ENCODE data around the gene RCSD1. TPM values are rescaled to one million over a fixed set of nuclear protein-coding genes. Genes with fewer than 3 reads are reported as not detected.

The RCSD1 gene
- total and polyA plus RNA-seq, 2 donors from 2014 or later = 3.9 to 18.3 TPM

GRCh38 chr1:167651161-167651693, 21.2 kb downstream of the RCSD1 start:
- FAIRE-seq = no peak
- H3K36me3 ChIP-seq (ENCODE audit: control insufficient read depth in 2 of 3, insufficient read depth in 3 of 3, low read length in 3 of 3) = no peaks in the 10 kb centered on the region
- H3K9ac ChIP-seq (ENCODE audit: low read length in 3 of 3) = no peak overlapping the region
- DNase-seq = no peak
- no peak overlapping the region for H3K27ac ChIP-seq (ENCODE audit: low read depth in 2 of 2, low read length in 2 of 2)
- no peak for TF ChIP-seq CTCF (IDR thresholded peaks at IDR 0.05; ENCODE audit: borderline replicate concordance, extremely low read depth, insufficient read depth)
- H3K27me3 ChIP-seq (ENCODE audit: control insufficient read depth, insufficient read depth, low read length) = no peaks in the 10 kb centered on the region
- no peaks in the 10 kb centered on the region for H3K9me3 ChIP-seq (ENCODE audit: control insufficient read depth in 2 of 3, insufficient read depth in 1 of 3, low read length in 3 of 3)
- intact Hi-C loops (cut with DNase I) = no loop called here
- H3K4me3 ChIP-seq (ENCODE audit: low read length in 3 of 3) = no peak overlapping the region
- H3K4me1 ChIP-seq (ENCODE audit: control insufficient read depth in 2 of 3, insufficient read depth in 2 of 3, low read depth in 1 of 3, low read length in 3 of 3) = peaks cover 0 to 11% (median 3%) of the 10 kb centered on the region in 3 donors

GRCh38 chr1:167654975-167655575, 25.0 kb downstream of the RCSD1 start:
- Histone ChIP-seq H3K4me1 (ENCODE audit: control insufficient read depth in 2 of 3, insufficient read depth in 2 of 3, low read depth in 1 of 3, low read length in 3 of 3) (peaks cover 0 to 7% (median 0%) of the 10 kb centered on the region in 3 donors), H3K27me3 (ENCODE audit: control insufficient read depth, insufficient read depth, low read length) (no peaks in the 10 kb centered on the region), H3K36me3 (ENCODE audit: control insufficient read depth in 2 of 3, insufficient read depth in 3 of 3, low read length in 3 of 3) (no peaks in the 10 kb centered on the region), H3K27ac (ENCODE audit: low read depth in 2 of 2, low read length in 2 of 2) (no peak overlapping the region), H3K9ac (ENCODE audit: low read length in 3 of 3) (no peak overlapping the region), H3K4me3 (ENCODE audit: low read length in 3 of 3) (no peak overlapping the region), H3K9me3 (ENCODE audit: control insufficient read depth in 2 of 3, insufficient read depth in 1 of 3, low read length in 3 of 3) (no peaks in the 10 kb centered on the region)
- peak in 1 of 5 donors; percentile 66 for DNase-seq
- no peak for TF ChIP-seq CTCF (IDR thresholded peaks at IDR 0.05; ENCODE audit: borderline replicate concordance, extremely low read depth, insufficient read depth)
- intact Hi-C loops (cut with DNase I) = no loop called here
- no peak for FAIRE-seq

- DNase-seq = no peak
- H3K36me3 ChIP-seq (ENCODE audit: control insufficient read depth in 2 of 3, insufficient read depth in 3 of 3, low read length in 3 of 3) = no peaks in the 10 kb centered on the region
- no peaks in the 10 kb centered on the region for H3K9me3 ChIP-seq (ENCODE audit: control insufficient read depth in 2 of 3, insufficient read depth in 1 of 3, low read length in 3 of 3)
- H3K27me3 ChIP-seq (ENCODE audit: control insufficient read depth, insufficient read depth, low read length) = no peaks in the 10 kb centered on the region
- no peak for TF ChIP-seq CTCF (IDR thresholded peaks at IDR 0.05; ENCODE audit: borderline replicate concordance, extremely low read depth, insufficient read depth)
- H3K9ac ChIP-seq (ENCODE audit: low read length in 3 of 3) = peak overlapping the region in 1 of 3 donors; percentile 17
- no peak overlapping the region for H3K4me3 ChIP-seq (ENCODE audit: low read length in 3 of 3)
- H3K27ac ChIP-seq (ENCODE audit: low read depth in 2 of 2, low read length in 2 of 2) = no peak overlapping the region
- FAIRE-seq = no peak
- H3K4me1 ChIP-seq (ENCODE audit: control insufficient read depth in 2 of 3, insufficient read depth in 2 of 3, low read depth in 1 of 3, low read length in 3 of 3) = peaks cover 0 to 5% (median 0%) of the 10 kb centered on the region in 3 donors
- intact Hi-C loops (cut with DNase I) = no loop called here
Measured at GRCh38 chr1:167656657-167657056, 26.6 kb downstream of the RCSD1 start.

Measured in kidney (tissue), 14 donors.